ENCODE results near the gene CFAP77. TPM values are rescaled to one million over a fixed set of nuclear protein-coding genes. Genes with fewer than 3 reads are reported as not detected.

The CFAP77 gene
- total and polyA plus RNA-seq, 7 donors = not detected

- no peak for DNase-seq
- intact Hi-C loops (cut with DNase I) = no loop called here
- H3K27ac ChIP-seq = no peak overlapping the region
These were observed 109.0 kb downstream of the CFAP77 start for GRCh38 chr9:132519033-132519432.

GRCh38 chr9:132520612-132521011 lies 110.6 kb downstream of the CFAP77 start:
- WGBS, 2 donors = 74 to 80% methylated on average over 5 of the region's 5 CpGs
- no peak for DNase-seq
- H3K36me3 ChIP-seq = no peaks in the 10 kb centered on the region
- no peaks in the 10 kb centered on the region for H3K9me3 ChIP-seq
- no peak overlapping the region for H3K27ac ChIP-seq
- no peaks in the 10 kb centered on the region for H3K4me1 ChIP-seq
- no peak overlapping the region for H3K4me3 ChIP-seq
- TF ChIP-seq EP300 (IDR thresholded peaks at IDR 0.05) (no peak), POLR2A (IDR thresholded peaks at IDR 0.05) (no peak), POLR2AphosphoS5 (IDR thresholded peaks at IDR 0.05) (no peak), CTCF (IDR thresholded peaks at IDR 0.05) (no peak)
- peaks cover 0 to 13% (median 0%) of the 10 kb centered on the region in 3 donors for H3K27me3 ChIP-seq
- intact Hi-C loops (cut with DNase I) = no loop called here

More at GRCh38 chr9:132519033-132519432, 109.0 kb downstream of the CFAP77 start:
- TF ChIP-seq POLR2AphosphoS5 (IDR thresholded peaks at IDR 0.05) (no peak), CTCF (IDR thresholded peaks at IDR 0.05) (no peak), POLR2A (IDR thresholded peaks at IDR 0.05) (no peak), EP300 (IDR thresholded peaks at IDR 0.05) (no peak)
- peaks cover 0 to 19% (median 4%) of the 10 kb centered on the region in 3 donors for H3K27me3 ChIP-seq
- WGBS, 2 donors = 70 to 81% methylated on average over 2 of the region's 2 CpGs
- H3K36me3 ChIP-seq = no peaks in the 10 kb centered on the region
- H3K9me3 ChIP-seq = no peaks in the 10 kb centered on the region
- no peaks in the 10 kb centered on the region for H3K4me1 ChIP-seq
- H3K4me3 ChIP-seq = no peak overlapping the region

GRCh38 chr9:132525308-132526023 lies 115.5 kb downstream of the CFAP77 start:
- no peak for DNase-seq
- WGBS, 2 donors = 81 to 88% methylated on average over 5 of the region's 5 CpGs
- TF ChIP-seq POLR2AphosphoS5 (IDR thresholded peaks at IDR 0.05) = no peak
- Histone ChIP-seq H3K9me3 (no peaks in the 10 kb centered on the region), H3K27ac (no peak overlapping the region), H3K4me3 (no peak overlapping the region), H3K36me3 (no peaks in the 10 kb centered on the region), H3K4me1 (peaks cover 0 to under 1% (median 0%) of the 10 kb centered on the region in 4 donors), H3K27me3 (no peaks in the 10 kb centered on the region)
- intact Hi-C loops (cut with DNase I) = no loop called here

GRCh38 chr9:132531195-132531594 lies 121.2 kb downstream of the CFAP77 start:
- 19 to 34% methylated on average over 13 of the region's 13 CpGs for WGBS, 2 donors
- H3K4me1 ChIP-seq = peaks cover 0 to 20% (median 11%) of the 10 kb centered on the region in 4 donors
- peaks cover 0 to 2% (median 0%) of the 10 kb centered on the region in 4 donors for H3K9me3 ChIP-seq
- H3K27ac ChIP-seq = peak overlapping the region in 3 of 4 donors; percentile 48 to 69 (median 57)
- peak; percentile 84 for DNase-seq
- no peak for TF ChIP-seq POLR2A (IDR thresholded peaks at IDR 0.05)
- TF ChIP-seq CTCF (IDR thresholded peaks at IDR 0.05) = no peak
- TF ChIP-seq EP300 (IDR thresholded peaks at IDR 0.05) = peak in 2 of 4 donors; percentile 6 to 10
- TF ChIP-seq POLR2AphosphoS5 (IDR thresholded peaks at IDR 0.05) = peak; percentile 49 to 72 (median 62)
- H3K4me3 ChIP-seq = peak overlapping the region in 1 of 4 donors; percentile 3
- H3K27me3 ChIP-seq = peaks cover 0 to 26% (median 0%) of the 10 kb centered on the region in 3 donors
- intact Hi-C loops (cut with DNase I) = no loop called here
- no peaks in the 10 kb centered on the region for H3K36me3 ChIP-seq

GRCh38 chr9:132531710-132532570 lies 121.9 kb downstream of the CFAP77 start:
- TF ChIP-seq POLR2AphosphoS5 (IDR thresholded peaks at IDR 0.05) = peak in 1 of 4 donors; percentile 26
- no peak for TF ChIP-seq POLR2A (IDR thresholded peaks at IDR 0.05)
- no peak for DNase-seq
- H3K36me3 ChIP-seq = no peaks in the 10 kb centered on the region
- intact Hi-C loops (cut with DNase I) = no loop called here
- peaks cover 0 to 20% (median 11%) of the 10 kb centered on the region in 4 donors for H3K4me1 ChIP-seq
- peaks cover 0 to 2% (median 0%) of the 10 kb centered on the region in 4 donors for H3K9me3 ChIP-seq
- H3K27ac ChIP-seq = peak overlapping the region in 3 of 4 donors; percentile 48 to 69 (median 57)
- 76 to 79% methylated on average over 25 of the region's 25 CpGs for WGBS, 2 donors
- no peak overlapping the region for H3K4me3 ChIP-seq
- peaks cover 0 to 26% (median 0%) of the 10 kb centered on the region in 3 donors for H3K27me3 ChIP-seq

All from sigmoid colon (tissue), 7 donors.